ENCODE data around the gene PASD1. TPM values are rescaled to one million over a fixed set of nuclear protein-coding genes. Genes with fewer than 3 reads are reported as not detected.

The PASD1 gene, protein sequence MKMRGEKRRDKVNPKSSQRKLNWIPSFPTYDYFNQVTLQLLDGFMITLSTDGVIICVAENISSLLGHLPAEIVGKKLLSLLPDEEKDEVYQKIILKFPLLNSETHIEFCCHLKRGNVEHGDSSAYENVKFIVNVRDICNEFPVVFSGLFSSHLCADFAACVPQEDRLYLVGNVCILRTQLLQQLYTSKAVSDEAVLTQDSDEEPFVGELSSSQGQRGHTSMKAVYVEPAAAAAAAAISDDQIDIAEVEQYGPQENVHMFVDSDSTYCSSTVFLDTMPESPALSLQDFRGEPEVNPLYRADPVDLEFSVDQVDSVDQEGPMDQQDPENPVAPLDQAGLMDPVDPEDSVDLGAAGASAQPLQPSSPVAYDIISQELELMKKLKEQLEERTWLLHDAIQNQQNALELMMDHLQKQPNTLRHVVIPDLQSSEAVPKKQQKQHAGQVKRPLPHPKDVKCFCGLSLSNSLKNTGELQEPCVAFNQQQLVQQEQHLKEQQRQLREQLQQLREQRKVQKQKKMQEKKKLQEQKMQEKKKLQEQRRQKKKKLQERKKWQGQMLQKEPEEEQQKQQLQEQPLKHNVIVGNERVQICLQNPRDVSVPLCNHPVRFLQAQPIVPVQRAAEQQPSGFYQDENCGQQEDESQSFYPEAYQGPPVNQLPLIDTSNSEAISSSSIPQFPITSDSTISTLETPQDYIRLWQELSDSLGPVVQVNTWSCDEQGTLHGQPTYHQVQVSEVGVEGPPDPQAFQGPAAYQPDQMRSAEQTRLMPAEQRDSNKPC
- total RNA-seq: not detected in 2 replicates

DNA sequence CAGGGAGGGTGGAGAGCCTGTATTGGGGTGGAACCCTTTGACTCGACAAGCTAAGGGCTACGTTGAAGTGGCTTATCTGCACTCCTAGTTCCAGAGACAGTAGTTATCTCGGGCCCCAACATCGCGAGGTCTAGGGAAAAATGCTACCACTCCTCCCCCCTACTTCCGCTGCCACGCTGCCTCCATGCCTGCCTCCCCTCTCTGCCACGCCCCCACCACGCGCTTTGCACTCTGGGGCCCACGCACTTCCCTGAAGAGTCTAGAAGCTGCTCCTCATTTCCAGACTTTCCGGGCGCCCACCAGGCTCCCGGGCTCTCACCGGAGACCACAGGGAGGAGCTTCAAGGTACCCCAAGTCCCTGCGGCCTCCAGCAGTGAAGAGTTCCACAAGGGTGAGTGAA, at the start of gene PASD1:
TSS of gene PASD1 (plus strand) at position 227 of the 400 bp plus-strand sequence. CDS start 37,879 bp downstream, outside the sequence.

DNA sequence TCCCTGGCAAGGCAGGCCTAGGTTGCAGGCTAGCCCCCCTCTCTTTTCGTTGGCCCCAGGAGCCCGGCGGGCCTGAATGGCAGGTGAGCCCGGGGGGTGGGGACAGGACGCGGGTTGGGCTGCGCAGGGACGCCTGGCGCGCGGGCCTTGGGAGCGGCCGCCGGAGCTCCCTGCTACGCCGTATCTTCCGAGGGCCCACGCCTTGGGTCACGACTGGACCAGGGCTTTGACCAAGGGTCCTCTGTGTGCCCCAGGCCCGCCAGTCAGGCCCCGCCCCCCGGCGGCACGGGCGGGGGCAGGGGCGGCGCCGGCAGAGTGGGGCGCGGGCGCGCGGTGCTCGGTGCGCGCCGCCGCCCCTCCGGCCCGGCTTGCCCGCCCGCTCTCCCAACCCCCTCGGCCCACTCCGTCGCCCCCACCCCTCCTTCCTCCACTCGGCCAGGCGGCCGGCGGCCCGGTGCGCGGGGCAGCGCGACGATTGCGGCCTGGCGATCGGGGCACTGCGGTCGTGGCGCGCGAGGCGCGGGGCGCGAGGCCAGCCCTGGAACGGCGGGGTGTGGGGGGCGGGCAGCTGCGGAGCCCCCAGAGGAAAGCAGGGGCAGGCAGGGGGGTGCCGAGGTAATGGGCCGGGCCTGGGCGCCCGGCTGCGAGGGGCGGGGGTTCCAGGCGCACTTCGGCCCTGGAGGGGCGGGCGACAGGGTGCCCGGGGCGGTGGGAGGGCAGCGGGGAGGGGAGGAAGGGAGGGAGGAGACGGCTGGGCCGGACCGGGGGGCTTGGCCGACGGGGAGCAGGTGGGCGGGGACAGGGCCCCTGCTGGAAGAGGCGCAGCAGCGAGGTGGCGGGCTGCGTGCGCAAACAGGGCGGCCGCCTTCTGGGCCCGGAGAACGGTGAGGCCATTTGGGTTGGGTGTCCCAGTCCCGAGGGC, 131.4 kb downstream of the PASD1 start, which contains the start of gene PRRG3:
TSS of gene PRRG3 (plus strand) at position 798 of the 922 bp plus-strand sequence. CDS start 3,357 bp downstream, outside the sequence.

DNA sequence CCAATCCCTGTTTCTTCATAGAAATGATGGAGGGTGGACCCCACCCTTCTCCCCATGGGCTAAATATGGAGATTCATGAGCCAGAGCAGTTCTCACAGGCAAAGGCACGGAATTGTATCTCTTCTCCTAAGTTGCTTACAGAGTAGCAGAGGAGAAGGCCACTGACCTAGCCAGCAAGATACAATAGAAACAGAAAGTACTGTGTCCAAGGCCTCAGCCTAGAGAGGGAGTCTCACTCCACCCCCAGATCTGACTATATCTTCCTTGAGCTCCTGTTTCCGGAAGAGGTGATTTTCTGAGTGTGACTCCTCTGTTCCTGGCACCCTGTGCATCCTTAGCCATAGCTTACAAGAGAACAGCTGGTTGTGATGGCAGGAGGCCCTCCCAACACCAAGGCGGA, 152.3 kb downstream of the PASD1 start, which contains the start of gene FATE1:
TSS of gene FATE1 (plus strand) at position 284 of the 400 bp plus-strand sequence. CDS start at position 369, 85 bp downstream.

Other genes with a start within 250 kb of the PASD1 start
- gene VMA21, start 166.5 kb upstream of the PASD1 start, total RNA-seq: 40.9 and 51.7 TPM in 2 replicates
- gene PRRG3, start 131.8 kb downstream of the PASD1 start, total RNA-seq: not detected in 2 replicates
- gene FATE1, start 152.4 kb downstream of the PASD1 start, total RNA-seq: not detected in 2 replicates
- gene CNGA2, start 171.1 kb downstream of the PASD1 start, total RNA-seq: not detected in 2 replicates